Memory B cell (primary cell): ENCODE results near the gene BCO1.

ENCODE experiments used
- ATAC-seq: fragments of 150-1000 bp; cut with Tn5 transposase; 2 replicates; pipeline ENCODE4 v1.10.0; 2021; ENCODE audit warnings: low read depth, mild to moderate bottlenecking, moderate library complexity
- DNase-seq, 2 donors: peaks; one replicate each; pipeline ENCODE4 v3.0.0; 2022; ENCODE audit warnings: low spot score in 2 of 2
- H3K27ac Mint-ChIP-seq: one replicate; pipeline ENCODE4 v1.8.0; 2022; ENCODE audit warnings: mild to moderate bottlenecking, moderate library complexity, mixed read lengths
- H3K27me3 Mint-ChIP-seq: one replicate; pipeline ENCODE4 v1.8.0; 2022; ENCODE audit warnings: mixed read lengths
- H3K36me3 Mint-ChIP-seq: one replicate; pipeline ENCODE4 v1.8.0; 2022; ENCODE audit warnings: mild to moderate bottlenecking, mixed read lengths
- H3K4me1 Mint-ChIP-seq: one replicate; pipeline ENCODE4 v1.8.0; 2022; ENCODE audit warnings: mixed read lengths
- H3K4me3 Mint-ChIP-seq: one replicate; pipeline ENCODE4 v1.8.0; 2022; ENCODE audit warnings: mild to moderate bottlenecking, moderate library complexity, mixed read lengths
- H3K9me3 Mint-ChIP-seq: one replicate; pipeline ENCODE4 v1.8.0; 2022; ENCODE audit warnings: mixed read lengths

The BCO1 gene

GRCh38 chr16:81238296-81239011, at the start of gene BCO1:
BCO1 (plus strand) TSS chr16:81238689; CDS start chr16:81238909, 220 bp downstream.
- Mint-ChIP-seq H3K4me1 (peaks cover 3% of the 10 kb centered on the region), H3K27me3 (peaks cover 4% of the 10 kb centered on the region), H3K27ac (no peak within 1 kb of the TSS), H3K4me3 (no peak within 1 kb of the TSS), H3K36me3 (no peaks in the 10 kb centered on the region), H3K9me3 (no peaks in the 10 kb centered on the region)
- DNase-seq, result no peak
- ATAC-seq, result no peak

GRCh38 chr16:81189100-81189664, 49.3 kb upstream of the BCO1 start:
- DNase-seq, result no peak
- Mint-ChIP-seq H3K9me3 (no peaks in the 10 kb centered on the region), H3K27me3 (peaks cover 8% of the 10 kb centered on the region), H3K36me3 (no peaks in the 10 kb centered on the region), H3K4me3 (no peak overlapping the region), H3K4me1 (no peaks in the 10 kb centered on the region), H3K27ac (no peak overlapping the region)
- ATAC-seq, result no peak

- H3K27me3 Mint-ChIP-seq, result peaks cover 10% of the 10 kb centered on the region
- no peak overlapping the region for H3K27ac Mint-ChIP-seq
- no peak for DNase-seq
Measured at GRCh38 chr16:81190667-81191066, 47.8 kb upstream of the BCO1 start.

GRCh38 chr16:81195885-81196534, 42.5 kb upstream of the BCO1 start:
- H3K36me3 Mint-ChIP-seq, result no peaks in the 10 kb centered on the region
- peaks cover 15% of the 10 kb centered on the region for H3K27me3 Mint-ChIP-seq
- no peaks in the 10 kb centered on the region for H3K4me1 Mint-ChIP-seq
- H3K4me3 Mint-ChIP-seq, result no peak overlapping the region
- H3K9me3 Mint-ChIP-seq, result no peaks in the 10 kb centered on the region
- H3K27ac Mint-ChIP-seq, result no peak overlapping the region
- ATAC-seq, result no peak
- DNase-seq, result no peak

More at GRCh38 chr16:81190667-81191066, 47.8 kb upstream of the BCO1 start:
- Mint-ChIP-seq H3K4me1 (no peaks in the 10 kb centered on the region), H3K9me3 (no peaks in the 10 kb centered on the region), H3K36me3 (no peaks in the 10 kb centered on the region), H3K4me3 (no peak overlapping the region)
- ATAC-seq, result no peak

- Mint-ChIP-seq H3K27ac (no peak overlapping the region), H3K27me3 (peaks cover 15% of the 10 kb centered on the region), H3K9me3 (no peaks in the 10 kb centered on the region), H3K36me3 (no peaks in the 10 kb centered on the region), H3K4me3 (no peak overlapping the region), H3K4me1 (no peaks in the 10 kb centered on the region)
- DNase-seq (no peak), ATAC-seq (no peak)
Measured at GRCh38 chr16:81198635-81199034, 39.9 kb upstream of the BCO1 start.

- Mint-ChIP-seq H3K4me3 (no peak overlapping the region), H3K4me1 (peaks cover 2% of the 10 kb centered on the region), H3K9me3 (no peaks in the 10 kb centered on the region), H3K27me3 (peaks cover 8% of the 10 kb centered on the region), H3K36me3 (no peaks in the 10 kb centered on the region), H3K27ac (no peak overlapping the region)
- ATAC-seq, result no peak
- DNase-seq, result no peak
Measured at GRCh38 chr16:81201267-81201666, 37.2 kb upstream of the BCO1 start.

- Mint-ChIP-seq H3K4me1 (peaks cover 2% of the 10 kb centered on the region), H3K4me3 (no peak overlapping the region), H3K27me3 (peaks cover 5% of the 10 kb centered on the region), H3K9me3 (no peaks in the 10 kb centered on the region), H3K36me3 (no peaks in the 10 kb centered on the region), H3K27ac (no peak overlapping the region)
- DNase-seq (no peak), ATAC-seq (no peak)
Measured at GRCh38 chr16:81204798-81205680, 33.5 kb upstream of the BCO1 start.

- H3K27me3 Mint-ChIP-seq, result peaks cover 11% of the 10 kb centered on the region
- H3K4me1 Mint-ChIP-seq, result peaks cover 2% of the 10 kb centered on the region
- no peaks in the 10 kb centered on the region for H3K36me3 Mint-ChIP-seq
- DNase-seq (no peak), ATAC-seq (no peak)
- no peaks in the 10 kb centered on the region for H3K9me3 Mint-ChIP-seq
- H3K4me3 Mint-ChIP-seq, result no peak overlapping the region
- H3K27ac Mint-ChIP-seq, result no peak overlapping the region
Measured at GRCh38 chr16:81207076-81207475, 31.4 kb upstream of the BCO1 start.

- DNase-seq (no peak), ATAC-seq (no peak)
- Mint-ChIP-seq H3K9me3 (no peaks in the 10 kb centered on the region), H3K4me1 (no peaks in the 10 kb centered on the region), H3K36me3 (no peaks in the 10 kb centered on the region), H3K27ac (no peak overlapping the region), H3K4me3 (no peak overlapping the region), H3K27me3 (peaks cover 12% of the 10 kb centered on the region)
Measured at GRCh38 chr16:81210807-81211206, 27.7 kb upstream of the BCO1 start.

- ATAC-seq (no peak), DNase-seq (no peak)
- H3K27me3 Mint-ChIP-seq, result peaks cover 15% of the 10 kb centered on the region
- H3K4me1 Mint-ChIP-seq, result no peaks in the 10 kb centered on the region
- no peak overlapping the region for H3K4me3 Mint-ChIP-seq
- no peaks in the 10 kb centered on the region for H3K36me3 Mint-ChIP-seq
- no peak overlapping the region for H3K27ac Mint-ChIP-seq
- H3K9me3 Mint-ChIP-seq, result no peaks in the 10 kb centered on the region
Measured at GRCh38 chr16:81212830-81213465, 25.5 kb upstream of the BCO1 start.

- Mint-ChIP-seq H3K4me1 (no peaks in the 10 kb centered on the region), H3K27ac (no peak overlapping the region)
- no peak for ATAC-seq
Measured at GRCh38 chr16:81214745-81215166, 23.7 kb upstream of the BCO1 start.

GRCh38 chr16:81216114-81216513, 22.4 kb upstream of the BCO1 start:
- peaks cover 11% of the 10 kb centered on the region for H3K27me3 Mint-ChIP-seq
- no peaks in the 10 kb centered on the region for H3K4me1 Mint-ChIP-seq
- ATAC-seq, result no peak
- no peaks in the 10 kb centered on the region for H3K9me3 Mint-ChIP-seq
- DNase-seq, result no peak
- H3K36me3 Mint-ChIP-seq, result no peaks in the 10 kb centered on the region
- H3K4me3 Mint-ChIP-seq, result no peak overlapping the region
- H3K27ac Mint-ChIP-seq, result no peak overlapping the region

More at GRCh38 chr16:81214745-81215166, 23.7 kb upstream of the BCO1 start:
- peaks cover 13% of the 10 kb centered on the region for H3K27me3 Mint-ChIP-seq
- no peak overlapping the region for H3K4me3 Mint-ChIP-seq
- no peaks in the 10 kb centered on the region for H3K36me3 Mint-ChIP-seq
- no peaks in the 10 kb centered on the region for H3K9me3 Mint-ChIP-seq
- DNase-seq, result no peak

- Mint-ChIP-seq H3K27ac (no peak overlapping the region), H3K36me3 (no peaks in the 10 kb centered on the region), H3K27me3 (peaks cover 7% of the 10 kb centered on the region), H3K4me3 (no peak overlapping the region), H3K4me1 (no peaks in the 10 kb centered on the region), H3K9me3 (no peaks in the 10 kb centered on the region)
- DNase-seq, result no peak
- ATAC-seq, result no peak
Measured at GRCh38 chr16:81216706-81217105, 21.8 kb upstream of the BCO1 start.
